ENCODE data around the gene MYOCOS. TPM values are rescaled to one million over a fixed set of nuclear protein-coding genes. Genes with fewer than 3 reads are reported as not detected.
A peak's percentile ranks its signal among the peaks of the same experiment; 100 is the strongest.

The MYOCOS gene
- polyA plus RNA-seq, 2 of the 4 experiments (the other 2 are of a cell fraction): not detected

DNA sequence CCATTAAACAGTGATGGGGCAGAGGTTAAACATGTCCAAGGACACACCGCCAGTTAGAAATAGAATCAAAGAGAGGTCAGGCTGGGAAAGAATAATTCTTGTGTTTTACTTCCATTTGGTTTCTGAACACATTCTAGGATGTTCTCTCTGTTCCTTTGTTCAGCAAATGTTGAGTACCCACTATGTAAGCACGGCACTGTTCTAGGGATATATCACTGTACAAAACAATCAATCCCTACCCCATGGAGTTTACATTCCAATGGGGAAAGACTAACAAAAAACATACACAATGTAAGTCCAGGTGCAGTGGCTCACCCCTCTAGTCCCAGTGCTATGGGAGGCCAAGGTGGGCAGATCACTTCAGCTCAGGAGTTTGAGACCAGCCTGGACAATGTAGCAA lies 6.2 kb downstream of the MYOCOS start (continued):
- TF ChIP-seq ZFP36 (IDR thresholded peaks at IDR 0.05; ENCODE audit: borderline replicate concordance, partially characterized antibody) (no peak), CEBPB (IDR thresholded peaks at IDR 0.05) (no peak), RFX5 (IDR thresholded peaks at IDR 0.05) (no peak)

DNA sequence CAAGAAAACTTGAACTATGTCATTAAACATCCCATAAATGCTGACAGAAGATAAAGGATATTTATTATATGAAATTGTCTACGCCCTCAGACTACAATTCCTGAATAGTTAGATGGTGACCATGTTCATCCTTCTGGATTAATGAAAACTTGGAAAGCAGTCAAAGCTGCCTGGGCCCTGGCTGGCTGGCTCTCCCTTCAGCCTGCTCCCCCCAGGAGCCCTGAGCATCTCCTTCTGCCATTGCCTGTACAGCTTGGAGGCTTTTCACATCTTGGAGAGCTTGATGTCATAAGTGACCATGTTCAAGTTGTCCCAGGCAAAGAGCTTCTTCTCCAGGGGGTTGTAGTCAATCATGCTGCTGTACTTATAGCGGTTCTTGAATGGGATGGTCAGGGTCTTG lies 13.6 kb downstream of the MYOCOS start:
- H3K4me1 ChIP-seq: no peaks in the 10 kb centered on the region
- POLR2A ChIA-PET: no interaction called here
- no peak overlapping the region for H3K27ac ChIP-seq
- TF ChIP-seq MAZ (IDR thresholded peaks at IDR 0.05; ENCODE audit: borderline replicate concordance, low read depth, low read length) (no peak), KDM1A (IDR thresholded peaks at IDR 0.05; ENCODE audit: low read depth) (no peak), RAD21 (conservative IDR thresholded peaks at IDR 0.05 in 1 of 2, IDR thresholded peaks at IDR 0.05 in 1 of 2) (no peak), ZFP36 (IDR thresholded peaks at IDR 0.05; ENCODE audit: borderline replicate concordance, partially characterized antibody) (no peak), ESRRA (IDR thresholded peaks at IDR 0.05; ENCODE audit: borderline replicate concordance, low read length) (no peak), POLR2A (IDR thresholded peaks at IDR 0.05; ENCODE audit: low read length) (no peak), SMC3 (IDR thresholded peaks at IDR 0.05) (no peak), CEBPB (IDR thresholded peaks at IDR 0.05) (no peak), GATA3 (IDR thresholded peaks at IDR 0.05; ENCODE audit: borderline replicate concordance) (no peak)
- TF ChIP-seq, protein P1, sequence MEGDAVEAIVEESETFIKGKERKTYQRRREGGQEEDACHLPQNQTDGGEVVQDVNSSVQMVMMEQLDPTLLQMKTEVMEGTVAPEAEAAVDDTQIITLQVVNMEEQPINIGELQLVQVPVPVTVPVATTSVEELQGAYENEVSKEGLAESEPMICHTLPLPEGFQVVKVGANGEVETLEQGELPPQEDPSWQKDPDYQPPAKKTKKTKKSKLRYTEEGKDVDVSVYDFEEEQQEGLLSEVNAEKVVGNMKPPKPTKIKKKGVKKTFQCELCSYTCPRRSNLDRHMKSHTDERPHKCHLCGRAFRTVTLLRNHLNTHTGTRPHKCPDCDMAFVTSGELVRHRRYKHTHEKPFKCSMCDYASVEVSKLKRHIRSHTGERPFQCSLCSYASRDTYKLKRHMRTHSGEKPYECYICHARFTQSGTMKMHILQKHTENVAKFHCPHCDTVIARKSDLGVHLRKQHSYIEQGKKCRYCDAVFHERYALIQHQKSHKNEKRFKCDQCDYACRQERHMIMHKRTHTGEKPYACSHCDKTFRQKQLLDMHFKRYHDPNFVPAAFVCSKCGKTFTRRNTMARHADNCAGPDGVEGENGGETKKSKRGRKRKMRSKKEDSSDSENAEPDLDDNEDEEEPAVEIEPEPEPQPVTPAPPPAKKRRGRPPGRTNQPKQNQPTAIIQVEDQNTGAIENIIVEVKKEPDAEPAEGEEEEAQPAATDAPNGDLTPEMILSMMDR (IDR thresholded peaks at IDR 0.05): no peak
- TF ChIP-seq, protein P2, sequence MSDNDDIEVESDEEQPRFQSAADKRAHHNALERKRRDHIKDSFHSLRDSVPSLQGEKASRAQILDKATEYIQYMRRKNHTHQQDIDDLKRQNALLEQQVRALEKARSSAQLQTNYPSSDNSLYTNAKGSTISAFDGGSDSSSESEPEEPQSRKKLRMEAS (IDR thresholded peaks at IDR 0.05): no peak
- H3K9me3 ChIP-seq: no peaks in the 10 kb centered on the region
- no peak for FAIRE-seq
- 35% methylated on average over 2 of the region's 2 CpGs for WGBS (ENCODE audit: missing lambda C conversion rate)
- H3K4me3 ChIP-seq: no peak overlapping the region
- CTCF ChIA-PET: interaction anchor here (1.1 to 4.3 kb wide), 2 partner anchors 10 to 81 kb away, joined by 4 to 24 read pairs; no protein-coding TSS in a partner anchor
- no peak for DNase-seq (ENCODE audit: low read depth in 1 of 2, low spot score in 1 of 2)
- ATAC-seq: no peak; a peak in 1 of 6 replicates
- H3K4me2 ChIP-seq: no peak overlapping the region

DNA sequence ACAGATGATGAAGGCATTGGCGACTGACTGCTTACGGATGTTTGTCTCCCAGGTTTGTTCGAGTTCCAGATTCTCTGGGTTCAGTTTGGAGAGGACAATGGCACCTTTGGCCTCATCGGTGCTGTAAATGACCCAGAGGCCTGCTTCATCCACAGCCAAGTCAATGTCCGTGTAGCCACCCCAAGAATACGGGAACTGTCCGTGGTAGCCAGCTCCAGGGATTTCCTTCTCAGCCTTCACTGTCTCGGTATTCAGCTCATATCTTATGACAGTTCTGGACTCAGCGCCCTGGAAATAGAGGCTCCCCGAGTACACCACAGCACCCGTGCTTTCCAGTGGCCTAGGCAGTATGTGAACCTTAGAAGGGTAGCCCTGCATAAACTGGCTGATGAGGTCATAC lies 14.1 kb downstream of the MYOCOS start:
- ATAC-seq (no peak), FAIRE-seq (no peak), DNase-seq (ENCODE audit: low read depth in 1 of 2, low spot score in 1 of 2) (no peak)
- no peaks in the 10 kb centered on the region for H3K4me1 ChIP-seq
- H3K4me2 ChIP-seq: no peak overlapping the region
- POLR2A ChIA-PET: no interaction called here
- 50% methylated on average over 11 of the region's 11 CpGs for WGBS (ENCODE audit: missing lambda C conversion rate)
- TF ChIP-seq, protein P3, sequence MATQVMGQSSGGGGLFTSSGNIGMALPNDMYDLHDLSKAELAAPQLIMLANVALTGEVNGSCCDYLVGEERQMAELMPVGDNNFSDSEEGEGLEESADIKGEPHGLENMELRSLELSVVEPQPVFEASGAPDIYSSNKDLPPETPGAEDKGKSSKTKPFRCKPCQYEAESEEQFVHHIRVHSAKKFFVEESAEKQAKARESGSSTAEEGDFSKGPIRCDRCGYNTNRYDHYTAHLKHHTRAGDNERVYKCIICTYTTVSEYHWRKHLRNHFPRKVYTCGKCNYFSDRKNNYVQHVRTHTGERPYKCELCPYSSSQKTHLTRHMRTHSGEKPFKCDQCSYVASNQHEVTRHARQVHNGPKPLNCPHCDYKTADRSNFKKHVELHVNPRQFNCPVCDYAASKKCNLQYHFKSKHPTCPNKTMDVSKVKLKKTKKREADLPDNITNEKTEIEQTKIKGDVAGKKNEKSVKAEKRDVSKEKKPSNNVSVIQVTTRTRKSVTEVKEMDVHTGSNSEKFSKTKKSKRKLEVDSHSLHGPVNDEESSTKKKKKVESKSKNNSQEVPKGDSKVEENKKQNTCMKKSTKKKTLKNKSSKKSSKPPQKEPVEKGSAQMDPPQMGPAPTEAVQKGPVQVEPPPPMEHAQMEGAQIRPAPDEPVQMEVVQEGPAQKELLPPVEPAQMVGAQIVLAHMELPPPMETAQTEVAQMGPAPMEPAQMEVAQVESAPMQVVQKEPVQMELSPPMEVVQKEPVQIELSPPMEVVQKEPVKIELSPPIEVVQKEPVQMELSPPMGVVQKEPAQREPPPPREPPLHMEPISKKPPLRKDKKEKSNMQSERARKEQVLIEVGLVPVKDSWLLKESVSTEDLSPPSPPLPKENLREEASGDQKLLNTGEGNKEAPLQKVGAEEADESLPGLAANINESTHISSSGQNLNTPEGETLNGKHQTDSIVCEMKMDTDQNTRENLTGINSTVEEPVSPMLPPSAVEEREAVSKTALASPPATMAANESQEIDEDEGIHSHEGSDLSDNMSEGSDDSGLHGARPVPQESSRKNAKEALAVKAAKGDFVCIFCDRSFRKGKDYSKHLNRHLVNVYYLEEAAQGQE (IDR thresholded peaks at IDR 0.05): peak; percentile 72
- TF ChIP-seq JUN (IDR thresholded peaks at IDR 0.05): no peak
- no peak overlapping the region for H3K4me3 ChIP-seq
- no peak overlapping the region for H3K27ac ChIP-seq
- no peaks in the 10 kb centered on the region for H3K9me3 ChIP-seq
- CTCF ChIA-PET: interaction anchor here (1.1 to 4.3 kb wide), 2 partner anchors 9 to 80 kb away, joined by 4 to 24 read pairs; no protein-coding TSS in a partner anchor

DNA sequence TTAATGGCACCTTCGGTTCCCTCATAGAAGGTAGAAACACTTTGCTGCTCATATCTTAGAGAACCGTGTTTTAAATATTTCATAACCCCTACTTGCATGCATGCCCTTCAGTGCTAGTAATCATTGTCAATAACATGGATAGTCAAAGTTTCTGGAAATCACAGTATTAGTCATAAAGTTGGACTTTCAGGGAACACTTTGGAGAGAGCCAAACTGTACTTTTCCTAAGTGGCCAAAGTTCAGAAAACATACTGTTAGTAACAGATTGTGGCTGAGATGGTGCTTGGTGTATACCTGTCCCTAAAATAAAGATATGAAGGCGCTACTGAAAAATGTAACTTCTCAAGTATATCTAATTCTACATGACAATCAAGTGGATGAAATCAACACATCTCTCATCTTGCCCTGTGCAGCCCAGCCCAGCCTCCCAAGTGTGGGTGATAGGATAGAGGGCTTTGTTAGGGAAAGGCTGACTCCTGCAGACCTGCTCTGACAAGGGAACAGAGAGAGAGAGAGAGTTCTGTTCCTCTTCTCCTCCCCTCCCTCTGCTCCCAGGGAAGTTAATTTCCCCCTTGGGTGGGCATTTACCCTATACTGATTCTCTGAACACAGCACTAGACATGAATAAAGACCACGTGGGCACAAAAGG lies 16.0 kb downstream of the MYOCOS start:
- H3K9me3 ChIP-seq: no peaks in the 10 kb centered on the region
- no peak overlapping the region for H3K4me2 ChIP-seq
- H3K4me3 ChIP-seq: no peak overlapping the region
- no peak for FAIRE-seq
- no peak overlapping the region for H3K27ac ChIP-seq
- no peak for DNase-seq (ENCODE audit: low read depth in 1 of 2, low spot score in 1 of 2)
- H3K4me1 ChIP-seq: no peaks in the 10 kb centered on the region
- ATAC-seq: peak; percentile 25 to 48; a peak in 2 of 6 replicates
- ChIA-PET POLR2A (no interaction called here), CTCF (interaction anchor here (0.7 kb wide), 1 partner anchor 109 kb away, joined by 3 read pairs; no protein-coding TSS in a partner anchor)
- WGBS (ENCODE audit: missing lambda C conversion rate): 22% methylated on average over 4 of the region's 4 CpGs
- TF ChIP-seq CHD2 (IDR thresholded peaks at IDR 0.05; ENCODE audit: low read length, partially characterized antibody): no peak
- TF ChIP-seq JUN (IDR thresholded peaks at IDR 0.05): no peak
- no peak for TF ChIP-seq EP300 (IDR thresholded peaks at IDR 0.05)
- no peak for TF ChIP-seq BHLHE40 (IDR thresholded peaks at IDR 0.05; ENCODE audit: low read depth, low read length)
- no peak for TF ChIP-seq EHF (CRISPR knock-in tag; IDR thresholded peaks at IDR 0.05)
- TF ChIP-seq, protein P2 (IDR thresholded peaks at IDR 0.05): no peak
- TF ChIP-seq EHMT2 (IDR thresholded peaks at IDR 0.05; ENCODE audit: low read depth): no peak
- TF ChIP-seq MAFK (IDR thresholded peaks at IDR 0.05; ENCODE audit: partially characterized antibody): no peak
- TF ChIP-seq POLR2AphosphoS2 (conservative IDR thresholded peaks at IDR 0.05; ENCODE audit: low read length): no peak
- TF ChIP-seq FOXS1 (CRISPR knock-in tag; IDR thresholded peaks at IDR 0.05): no peak
- TF ChIP-seq JUNB (IDR thresholded peaks at IDR 0.05): no peak
- TF ChIP-seq, protein P1 (IDR thresholded peaks at IDR 0.05): no peak
- TF ChIP-seq ZSCAN20 (CRISPR knock-in tag; IDR thresholded peaks at IDR 0.05): no peak

All from A549 (cell line).